ENCODE data around the gene LRRC47.

DNA sequence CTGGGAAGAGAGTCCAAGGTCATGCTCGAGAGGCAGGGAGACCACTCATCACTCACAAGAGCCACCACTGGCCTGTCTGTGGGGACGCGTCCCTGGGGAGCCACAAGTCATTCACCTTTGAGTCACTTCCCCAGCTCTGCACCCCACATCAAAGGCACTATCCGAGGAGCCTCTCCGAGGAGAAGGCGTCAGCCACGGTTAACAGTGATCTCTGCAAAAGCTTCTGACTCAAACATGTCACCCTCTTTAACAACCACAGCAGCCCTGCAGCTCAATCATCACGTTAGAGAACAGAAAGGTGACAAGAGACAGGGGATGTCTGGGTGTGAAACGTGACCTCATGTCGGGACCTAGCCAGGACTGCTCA lies 9.0 kb downstream of the LRRC47 start:
- TF ChIP-seq GATA2 (IDR thresholded peaks at IDR 0.05; ENCODE audit: low read depth, low read length) = no peak
- no peak for TF ChIP-seq GATA3 (IDR thresholded peaks at IDR 0.05; ENCODE audit: low read depth, low read length)
